H9 (cell line): ENCODE measurements around the gene MRPL46. TPM values are rescaled to one million over a fixed set of nuclear protein-coding genes. Genes with fewer than 3 reads are reported as not detected.

Experiments
- DNase-seq: peaks from one replicate; pipeline ENCODE4 v3.0.0-alpha.2; 2017
- H2AFZ ChIP-seq: one replicate; pipeline ENCODE4 v1.6.1; 2013; ENCODE audit warnings: mild to moderate bottlenecking, low read length, control low read depth, moderate library complexity
- H2AK5ac ChIP-seq: 2 replicates; pipeline ENCODE4 v1.6.1; 2013; ENCODE audit warnings: low read length, control low read depth, mixed read lengths; ENCODE audit not compliant: insufficient read length
- H2BK120ac ChIP-seq: one replicate; pipeline ENCODE4 v1.6.1; 2013; ENCODE audit warnings: low read depth, mild to moderate bottlenecking, low read length, control low read depth, inconsistent platforms; ENCODE audit not compliant: poor library complexity, severe bottlenecking
- H2BK12ac ChIP-seq: 2 replicates; pipeline ENCODE4 v1.6.1; 2013; ENCODE audit warnings: low read length, control low read depth, mixed read lengths, low read depth; ENCODE audit not compliant: insufficient read length
- H2BK15ac ChIP-seq: 2 replicates; pipeline ENCODE4 v1.6.1; 2013; ENCODE audit warnings: low read depth, low read length, control low read depth
- H2BK20ac ChIP-seq: one replicate; pipeline ENCODE4 v1.6.1; 2013; ENCODE audit warnings: low read depth, mild to moderate bottlenecking, low read length, control low read depth, inconsistent platforms; ENCODE audit not compliant: poor library complexity, severe bottlenecking
- H2BK5ac ChIP-seq: 2 replicates; pipeline ENCODE4 v1.6.1; 2013; ENCODE audit warnings: low read length, control low read depth, mixed read lengths; ENCODE audit not compliant: insufficient read length
- H3K14ac ChIP-seq: 2 replicates; pipeline ENCODE4 v1.6.1; 2013; ENCODE audit warnings: low read length, control low read depth; ENCODE audit not compliant: insufficient read depth
- H3K18ac ChIP-seq: 2 replicates; pipeline ENCODE4 v1.6.1; 2013; ENCODE audit warnings: low read depth, mild to moderate bottlenecking, mixed read lengths, low read length, control low read depth; ENCODE audit not compliant: insufficient read length
- H3K23ac ChIP-seq: 2 replicates; pipeline ENCODE4 v1.6.1; 2013; ENCODE audit warnings: low read length, control low read depth, mixed read lengths, low read depth; ENCODE audit not compliant: insufficient read length
- H3K23me2 ChIP-seq: 2 replicates; pipeline ENCODE4 v1.6.1; 2013; ENCODE audit warnings: low read depth, mild to moderate bottlenecking, mixed read lengths, low read length, control low read depth; ENCODE audit not compliant: insufficient read length, poor library complexity, severe bottlenecking
- H3K27ac ChIP-seq: 2 replicates; pipeline ENCODE4 v1.5.1; 2013; ENCODE audit warnings: low read length, control low read depth, mixed read lengths, low read depth; ENCODE audit not compliant: insufficient read length
- H3K27me3 ChIP-seq: 2 replicates; pipeline ENCODE4 v1.6.1; 2013; ENCODE audit warnings: low read length, control low read depth, inconsistent platforms; ENCODE audit not compliant: insufficient read depth
- H3K4ac ChIP-seq: 2 replicates; pipeline ENCODE4 v1.6.1; 2013; ENCODE audit warnings: low read depth, mild to moderate bottlenecking, control low read depth, inconsistent platforms, low read length, moderate library complexity
- H3K4me1 ChIP-seq: 2 replicates; pipeline ENCODE4 v1.6.1; 2013; ENCODE audit warnings: low read length, control low read depth, inconsistent platforms; ENCODE audit not compliant: insufficient read depth
- H3K4me2 ChIP-seq: 2 replicates; pipeline ENCODE4 v1.6.1; 2013; ENCODE audit warnings: low read length, control low read depth, mixed read lengths; ENCODE audit not compliant: insufficient read length, insufficient read depth
- H3K56ac ChIP-seq: 2 replicates; pipeline ENCODE4 v1.6.1; 2013; ENCODE audit warnings: low read depth, mild to moderate bottlenecking, mixed read lengths, low read length, control low read depth; ENCODE audit not compliant: insufficient read length
- H3K79me1 ChIP-seq: 2 replicates; pipeline ENCODE4 v1.6.1; 2013; ENCODE audit warnings: low read depth, mild to moderate bottlenecking, moderate library complexity, low read length, control low read depth, inconsistent platforms; ENCODE audit not compliant: insufficient read depth, poor library complexity, severe bottlenecking
- H3K79me2 ChIP-seq: 2 replicates; pipeline ENCODE4 v1.6.1; 2013; ENCODE audit warnings: low read length, control low read depth, inconsistent platforms; ENCODE audit not compliant: insufficient read depth
- H3K9ac ChIP-seq: 2 replicates; pipeline ENCODE4 v1.6.1; 2013; ENCODE audit warnings: low read length, control low read depth, mixed read lengths; ENCODE audit not compliant: insufficient read length; ENCODE audit errors: extremely low read depth
- H3K9me3 ChIP-seq: one replicate; pipeline ENCODE4 v1.6.1; 2013; ENCODE audit warnings: low read depth, low read length, inconsistent platforms; ENCODE audit not compliant: control insufficient read depth
- H3T11ph ChIP-seq: one replicate; pipeline ENCODE4 v1.6.1; 2013; ENCODE audit warnings: mild to moderate bottlenecking, low read length, control low read depth, inconsistent platforms
- H4K20me1 ChIP-seq: one replicate; pipeline ENCODE4 v1.6.1; 2013; ENCODE audit not compliant: control insufficient read depth, insufficient read length, insufficient read depth
- H4K5ac ChIP-seq: 2 replicates; pipeline ENCODE4 v1.6.1; 2013; ENCODE audit warnings: low read depth, mild to moderate bottlenecking, mixed read lengths, low read length, control low read depth; ENCODE audit not compliant: insufficient read length
- H4K8ac ChIP-seq: replicated peaks from 2 replicates; pipeline ENCODE4 v1.6.1; 2013; ENCODE audit warnings: low read length, control low read depth, mixed read lengths, low read depth; ENCODE audit not compliant: insufficient read length
- H4K91ac ChIP-seq: 2 replicates; pipeline ENCODE4 v1.6.1; 2013; ENCODE audit warnings: low read depth, mild to moderate bottlenecking, moderate library complexity, mixed read lengths, low read length, control low read depth; ENCODE audit not compliant: insufficient read length
- H3K27ac Mint-ChIP-seq, 3 experiments: 2 replicates in 2 of 3; 3 replicates in 1 of 3; pipeline ENCODE4 v1.8.0; 2020 to 2021; ENCODE audit warnings: mixed read lengths in 3 of 3, mild to moderate bottlenecking in 1 of 3, moderate library complexity in 1 of 3
- H3K27me3 Mint-ChIP-seq: 2 replicates; pipeline ENCODE4 v1.8.0; 2021; ENCODE audit warnings: low read depth, mild to moderate bottlenecking, moderate library complexity, mixed read lengths
- H3K36me3 Mint-ChIP-seq, 3 experiments: 2 replicates in 2 of 3; 3 replicates in 1 of 3; pipeline ENCODE4 v1.8.0; 2020 to 2021; ENCODE audit warnings: low read depth in 3 of 3, mixed read lengths in 3 of 3; ENCODE audit not compliant: insufficient read depth in 1 of 3
- H3K4me1 Mint-ChIP-seq, 2 experiments: 2 replicates each; pipeline ENCODE4 v1.8.0; 2020; ENCODE audit warnings: mixed read lengths in 2 of 2
- H3K4me3 Mint-ChIP-seq, 2 experiments: 2 replicates in 1 of 2; 3 replicates in 1 of 2; pipeline ENCODE4 v1.8.0; 2020 to 2021; ENCODE audit warnings: mild to moderate bottlenecking in 2 of 2, mixed read lengths in 2 of 2, moderate library complexity in 1 of 2
- H3K9me3 Mint-ChIP-seq, 2 experiments: 2 replicates in 1 of 2; 3 replicates in 1 of 2; pipeline ENCODE4 v1.8.0; 2020; ENCODE audit warnings: mild to moderate bottlenecking in 2 of 2, mixed read lengths in 2 of 2, moderate library complexity in 1 of 2
- CTCF ChIP-seq: fragments of 200-600 bp; sonication (generic); conservative IDR thresholded peaks from 3 replicates; pipeline ENCODE4 v1.8.0; 2021; ENCODE audit warnings: antibody characterized with exemption, mild to moderate bottlenecking
- WGBS: extraction: QIAGEN DNeasy Blood & Tissue Kit; methylation state at CpG from one replicate; pipeline ENCODE4 v1.1.7; 2013; ENCODE audit warnings: missing lambda C conversion rate, low lambda C conversion rate, mixed read lengths; ENCODE audit not compliant: insufficient read length; ENCODE audit errors: extremely low coverage; 5-methylcytosine and 5-hydroxymethylcytosine counted together
- total RNA-seq: library from RNA; stranded (reverse); gene quantifications from 2 replicates; pipeline ENCODE4 v1.2.1, GENCODE V29; 2021

Gene MRPL46
- total RNA-seq, 1 experiment from 2014 or later = 29.3 TPM

GRCh38 chr15:88472225-88472624 lies 5.0 kb upstream of the MRPL46 start:
- Histone ChIP-seq H3K23ac (no peak overlapping the region), H3K27ac (no peak overlapping the region), H2BK5ac (no peak overlapping the region), H2BK12ac (no peak overlapping the region), H4K91ac (no peak overlapping the region), H2AFZ (no peak overlapping the region), H3K23me2 (peaks cover 9% of the 10 kb centered on the region), H3K9me3 (no peaks in the 10 kb centered on the region), H3K4ac (no peak overlapping the region), H4K20me1 (no peaks in the 10 kb centered on the region), H3K79me1 (peaks cover 3% of the 10 kb centered on the region), H4K8ac (no peak overlapping the region), H2BK120ac (no peak overlapping the region), H3K56ac (no peak overlapping the region), H3K4me2 (no peak overlapping the region), H3K18ac (no peak overlapping the region), H3K27me3 (no peaks in the 10 kb centered on the region), H2BK20ac (no peak overlapping the region), H3K79me2 (peaks cover 4% of the 10 kb centered on the region; the same call in 1 of the 2 replicates), H2BK15ac (no peak overlapping the region), H2AK5ac (no peak overlapping the region), H3K9ac (no peak overlapping the region), H3T11ph (no peak overlapping the region), H3K14ac (no peak overlapping the region), H4K5ac (no peak overlapping the region), H3K4me1 (0 out of 2 replicates have a peak, but pooled peaks cover 2% of the 10 kb centered on the region)
- no peak overlapping the region for H3K4me3 Mint-ChIP-seq
- peaks cover 4 to 33% (median 23%) of the 10 kb centered on the region in 3 experiments; a peak in 6 of 7 replicates for H3K36me3 Mint-ChIP-seq
- no CpG with 5 or more reads among the region's 4 CpGs for WGBS
- TF ChIP-seq CTCF = no peak
- no peak overlapping the region for H3K27ac Mint-ChIP-seq
- H3K9me3 Mint-ChIP-seq = no peaks in the 10 kb centered on the region
- no peak for DNase-seq
- H3K4me1 Mint-ChIP-seq = peaks cover 11% of the 10 kb centered on the region in 2 experiments
- H3K27me3 Mint-ChIP-seq = no peaks in the 10 kb centered on the region; the same call in 1 of the 2 replicates
